ENCODE results near the gene DCTN4. TPM values are rescaled to one million over a fixed set of nuclear protein-coding genes. Genes with fewer than 3 reads are reported as not detected.

The DCTN4 gene
- total RNA-seq, 4 donors from 2014 or later, result 66.6 to 92.6 (median 72.8) TPM

DNA sequence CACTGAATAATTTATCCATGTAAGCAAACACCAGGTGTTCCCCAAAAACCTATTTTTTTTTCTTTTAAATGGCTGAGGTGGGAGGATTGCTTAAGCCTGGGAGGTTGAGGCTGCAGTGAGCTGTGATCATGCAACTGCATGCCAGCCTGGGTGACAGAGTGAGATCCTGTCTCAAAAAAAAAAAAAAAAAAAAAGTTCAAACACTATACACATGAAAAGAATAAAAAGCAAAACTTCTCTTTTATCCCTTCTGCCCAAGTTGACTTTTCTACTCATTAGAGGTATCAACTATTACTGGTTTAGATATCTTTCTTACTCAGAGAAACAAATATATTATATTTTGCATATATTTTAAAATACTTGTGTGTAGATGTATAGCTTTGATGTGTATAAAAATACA, 17.8 kb downstream of the DCTN4 start:
- Histone ChIP-seq H3K9me3 (no peaks in the 10 kb centered on the region), H3K27me3 (no peaks in the 10 kb centered on the region), H3K4me3 (no peak overlapping the region), H3K36me3 (no peaks in the 10 kb centered on the region), H3K4me1 (peaks cover 23 to 30% of the 10 kb centered on the region in 2 donors), H3K27ac (no peak overlapping the region)
- no peak for ATAC-seq
- in situ Hi-C loops (cut with MboI; ENCODE audit: low sequenced_read_pairs in 4 of 4), result no loop called here
- intact Hi-C loops (cut with DNase I; ENCODE audit: low total_unique reads), result no loop called here
- DNase-seq, result no peak
- TF ChIP-seq POLR2A (IDR thresholded peaks at IDR 0.05), result no peak
- TF ChIP-seq CTCF (IDR thresholded peaks at IDR 0.05 in 4 of 5, conservative IDR thresholded peaks at IDR 0.05 in 1 of 5), result no peak

- no peak overlapping the region for H3K4me3 ChIP-seq
- in situ Hi-C loops (cut with MboI; ENCODE audit: low sequenced_read_pairs in 4 of 4) (no loop called here), intact Hi-C loops (cut with DNase I; ENCODE audit: low total_unique reads) (no loop called here)
- H3K27ac ChIP-seq, result peak overlapping the region in 2 of 4 donors; percentile 20 to 61
- no peaks in the 10 kb centered on the region for H3K36me3 ChIP-seq
- no peaks in the 10 kb centered on the region for H3K27me3 ChIP-seq
- no peak for TF ChIP-seq CTCF (IDR thresholded peaks at IDR 0.05 in 4 of 5, conservative IDR thresholded peaks at IDR 0.05 in 1 of 5)
- TF ChIP-seq POLR2A (IDR thresholded peaks at IDR 0.05), result no peak
- DNase-seq, result no peak
- H3K4me1 ChIP-seq, result peaks cover 32 to 37% of the 10 kb centered on the region in 2 donors
- ATAC-seq, result peak in 1 of 2 donors; percentile 47
- no peaks in the 10 kb centered on the region for H3K9me3 ChIP-seq
Observed at GRCh38 chr5:150738862-150739261, 20.0 kb downstream of the DCTN4 start.

DNA sequence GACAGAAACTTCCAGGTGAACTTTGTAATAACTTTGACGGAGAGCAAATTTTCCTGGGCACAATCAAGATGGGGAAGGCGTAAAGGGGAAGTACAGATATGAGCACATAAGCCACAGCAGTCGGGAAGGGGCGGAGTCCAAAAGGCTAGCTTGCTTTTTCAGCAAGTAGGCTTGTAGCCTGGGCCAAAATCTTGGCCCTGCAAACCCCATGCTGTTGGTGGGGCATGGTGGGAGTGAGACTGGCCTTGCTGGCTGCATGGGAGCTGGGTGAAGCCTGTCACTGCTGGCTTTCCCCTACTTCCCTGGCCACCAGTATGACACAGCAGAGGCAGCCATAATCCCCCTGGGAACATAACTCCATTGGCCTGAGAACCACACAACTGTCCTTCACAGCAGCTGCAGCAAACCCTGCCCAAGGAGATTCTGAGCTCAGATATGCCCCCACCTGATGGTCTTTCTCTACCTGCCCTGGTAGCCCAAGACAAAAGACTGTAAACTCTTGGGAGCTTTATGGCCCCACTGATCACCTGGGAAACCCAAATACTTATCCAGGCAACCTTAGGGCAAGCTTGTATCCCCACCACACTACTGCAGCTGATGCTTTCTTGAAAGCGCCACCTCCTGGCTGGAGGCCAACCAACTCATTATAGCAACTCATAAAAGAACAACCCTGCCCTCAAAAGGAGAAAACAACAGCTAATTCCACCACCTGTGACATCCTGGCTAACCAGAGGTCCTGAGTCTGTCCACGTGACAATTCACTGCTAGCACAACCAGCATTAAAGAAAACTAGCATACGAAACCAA, 24.0 kb downstream of the DCTN4 start:
- no peak for TF ChIP-seq POLR2A (IDR thresholded peaks at IDR 0.05)
- no peak for TF ChIP-seq CTCF (IDR thresholded peaks at IDR 0.05 in 4 of 5, conservative IDR thresholded peaks at IDR 0.05 in 1 of 5)
- H3K4me3 ChIP-seq, result no peak overlapping the region
- DNase-seq (peak; percentile 10 to 39), ATAC-seq (peak in 1 of 2 donors; percentile 54)
- peaks cover 0 to 36% of the 10 kb centered on the region in 2 donors for H3K36me3 ChIP-seq
- no peaks in the 10 kb centered on the region for H3K27me3 ChIP-seq
- intact Hi-C loops (cut with DNase I; ENCODE audit: low total_unique reads) (no loop called here), in situ Hi-C loops (cut with MboI; ENCODE audit: low sequenced_read_pairs in 4 of 4) (no loop called here)
- peaks cover 30 to 33% of the 10 kb centered on the region in 2 donors for H3K4me1 ChIP-seq
- H3K27ac ChIP-seq, result peak overlapping the region in 3 of 4 donors; percentile 10 to 42 (median 24)
- H3K9me3 ChIP-seq, result no peaks in the 10 kb centered on the region

GRCh38 chr5:150731669-150732242, 27.1 kb downstream of the DCTN4 start:
- intact Hi-C loops (cut with DNase I; ENCODE audit: low total_unique reads) (no loop called here), in situ Hi-C loops (cut with MboI; ENCODE audit: low sequenced_read_pairs in 4 of 4) (no loop called here)
- ATAC-seq (no peak), DNase-seq (no peak)
- Histone ChIP-seq H3K4me1 (peaks cover 8 to 15% of the 10 kb centered on the region in 2 donors), H3K9me3 (no peaks in the 10 kb centered on the region), H3K4me3 (no peak overlapping the region), H3K36me3 (peaks cover 0 to 61% of the 10 kb centered on the region in 2 donors), H3K27me3 (no peaks in the 10 kb centered on the region), H3K27ac (no peak overlapping the region)
- no peak for TF ChIP-seq CTCF (IDR thresholded peaks at IDR 0.05 in 4 of 5, conservative IDR thresholded peaks at IDR 0.05 in 1 of 5)
- TF ChIP-seq POLR2A (IDR thresholded peaks at IDR 0.05), result no peak

Measured in gastrocnemius medialis (tissue), 4 donors.